UCSD-AML1 (cell line): Measurements from ENCODE around the gene PCDH9.

Experiments used
- DNase-seq: peaks from one replicate; lab custom pipeline; 2025; ENCODE audit not compliant: unreplicated experiment; lab: John Stamatoyannopoulos, UW

Gene PCDH9

DNA sequence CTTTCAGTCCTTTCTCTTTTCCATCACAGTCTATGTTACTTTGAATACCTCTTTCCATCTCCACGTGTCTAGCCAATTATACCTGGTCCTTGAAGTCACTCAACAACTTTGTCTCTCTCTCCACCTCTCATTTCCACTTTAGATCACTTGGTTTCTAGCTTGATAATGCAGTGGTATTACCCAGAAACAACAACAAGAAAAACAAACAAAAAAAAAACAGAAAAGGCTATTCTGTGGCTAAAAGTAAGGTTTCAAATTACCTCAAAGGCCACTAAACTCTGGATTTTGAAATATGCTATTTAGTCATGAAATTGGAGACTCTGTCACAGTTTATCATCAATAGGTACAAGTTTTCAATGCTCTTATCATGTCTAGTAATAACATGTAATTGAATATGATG lies 184.8 kb downstream of the PCDH9 start:
- DNase-seq: no peak

DNA sequence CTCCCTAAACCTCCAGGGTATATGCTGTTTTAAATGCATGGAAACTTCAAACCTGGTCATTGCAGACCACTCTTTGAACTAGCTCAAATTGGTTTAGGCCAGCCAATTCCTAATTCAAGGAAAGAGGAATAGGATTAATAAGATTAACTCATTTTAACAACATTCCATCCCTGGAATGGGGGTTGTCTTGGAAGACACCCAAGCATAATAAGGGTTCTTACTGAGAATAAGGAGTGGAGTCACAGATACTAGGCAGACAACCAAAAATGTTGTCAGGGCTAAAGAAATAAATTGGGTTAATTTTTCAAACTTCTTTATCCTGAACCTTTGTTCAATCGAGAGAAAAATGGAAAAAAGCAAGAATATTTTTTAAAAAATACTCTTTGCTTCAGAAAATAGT lies 186.2 kb downstream of the PCDH9 start:
- no peak for DNase-seq

DNA sequence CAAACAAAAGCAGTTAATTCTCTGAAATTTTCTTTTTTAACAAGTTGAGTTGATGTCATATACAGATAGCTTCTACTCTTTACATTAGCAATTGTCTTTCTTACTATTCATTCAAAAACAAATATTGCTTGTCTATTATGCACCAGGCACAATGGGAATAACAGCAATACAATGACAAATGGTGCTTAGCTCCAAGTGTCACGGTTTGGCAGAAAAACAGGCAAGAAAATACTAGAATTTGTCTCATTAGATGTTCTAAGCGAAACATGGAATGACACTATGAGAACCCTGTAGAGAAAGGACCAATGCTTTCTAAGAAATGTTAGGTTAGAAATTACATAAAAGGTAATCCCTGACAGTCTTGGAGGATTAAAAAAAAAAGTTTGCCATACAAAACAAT lies 187.6 kb downstream of the PCDH9 start:
- no peak for DNase-seq

DNA sequence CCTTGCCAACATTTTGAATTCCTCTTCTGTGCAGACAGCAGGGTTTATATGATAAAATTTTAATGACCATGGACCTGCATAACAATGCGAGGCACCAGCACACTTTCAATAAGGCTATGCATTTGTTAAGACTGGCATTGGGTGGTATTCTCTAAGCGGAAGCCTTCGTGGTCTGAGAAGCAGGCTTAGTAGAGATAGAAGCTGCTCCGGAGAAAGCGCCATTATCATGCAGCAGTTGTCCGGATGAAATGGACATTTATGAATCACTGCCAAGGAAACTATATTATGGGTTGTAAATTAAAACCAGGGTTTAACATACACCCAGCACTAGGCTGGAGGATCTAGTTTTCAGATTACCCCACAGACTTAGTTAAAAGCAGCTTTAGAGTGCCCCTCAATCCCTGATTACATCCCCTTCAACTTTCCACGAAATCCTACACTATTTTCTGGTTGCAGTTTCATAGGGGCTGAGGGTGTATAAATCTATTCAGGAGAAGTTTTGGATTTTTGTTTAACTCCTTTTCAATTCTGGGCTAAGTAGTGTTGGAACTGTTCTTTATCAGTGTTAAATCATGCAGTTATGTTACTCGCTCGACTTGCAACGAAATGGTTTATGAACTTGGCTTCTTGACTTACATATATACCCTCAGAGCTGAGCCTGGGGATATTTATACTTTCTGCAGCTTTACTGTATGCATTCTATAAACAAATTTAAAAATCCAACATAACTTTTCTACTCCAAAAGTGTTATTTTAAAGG lies 193.3 kb downstream of the PCDH9 start:
- DNase-seq: no peak

DNA sequence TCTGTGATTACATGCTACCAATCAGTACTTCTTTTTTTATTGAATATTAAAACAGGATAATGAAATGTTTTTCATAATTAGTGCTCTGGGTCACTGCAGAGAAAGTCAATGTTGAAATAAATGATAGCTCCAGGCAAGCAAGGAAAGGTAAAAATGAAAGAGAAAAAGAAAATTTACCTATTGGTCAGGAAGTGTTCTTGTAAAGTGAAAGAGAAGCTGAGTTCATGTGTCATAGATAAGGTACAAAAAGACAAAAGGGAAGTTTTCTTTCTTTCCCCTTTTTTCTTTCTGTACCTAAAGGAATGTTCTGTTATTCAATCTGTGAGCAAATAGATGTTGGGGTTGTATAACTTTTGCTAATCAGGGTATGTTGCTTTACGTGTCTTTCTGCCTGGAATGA lies 197.0 kb downstream of the PCDH9 start:
- no peak for DNase-seq

DNA sequence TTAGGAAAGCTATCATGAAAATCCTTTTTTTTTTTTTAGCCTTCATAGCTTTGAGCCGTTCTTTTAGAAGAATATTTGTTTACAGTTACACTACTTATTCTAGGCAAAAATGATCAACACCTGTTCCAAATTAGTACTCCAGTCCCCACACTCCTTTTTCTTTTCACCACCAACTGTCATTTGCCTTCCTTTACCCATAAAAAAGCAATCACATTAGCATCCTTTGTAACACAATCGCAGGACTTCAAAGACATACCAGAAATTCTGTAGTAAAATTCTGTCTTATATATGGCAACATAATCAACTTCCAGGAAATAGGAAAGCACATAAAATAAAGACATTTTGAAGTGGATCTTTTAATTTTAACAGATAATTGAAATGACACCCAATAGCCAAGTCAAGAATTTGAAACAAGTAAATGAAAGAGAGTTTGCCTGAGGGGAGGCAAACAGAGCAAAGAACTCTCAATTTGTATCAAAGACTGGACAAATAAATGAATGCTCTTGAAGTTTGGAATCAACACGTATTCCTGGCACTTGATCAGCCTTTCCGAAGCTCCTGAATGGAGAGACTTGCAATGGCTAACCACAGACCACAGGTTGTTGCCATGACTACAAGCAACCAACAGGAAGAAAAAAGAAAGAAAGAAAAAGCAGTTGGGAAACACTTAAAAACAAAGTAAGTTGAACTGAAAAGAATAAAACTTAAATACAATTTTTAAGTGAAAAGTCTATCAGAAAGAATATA lies 206.8 kb downstream of the PCDH9 start:
- DNase-seq: no peak

DNA sequence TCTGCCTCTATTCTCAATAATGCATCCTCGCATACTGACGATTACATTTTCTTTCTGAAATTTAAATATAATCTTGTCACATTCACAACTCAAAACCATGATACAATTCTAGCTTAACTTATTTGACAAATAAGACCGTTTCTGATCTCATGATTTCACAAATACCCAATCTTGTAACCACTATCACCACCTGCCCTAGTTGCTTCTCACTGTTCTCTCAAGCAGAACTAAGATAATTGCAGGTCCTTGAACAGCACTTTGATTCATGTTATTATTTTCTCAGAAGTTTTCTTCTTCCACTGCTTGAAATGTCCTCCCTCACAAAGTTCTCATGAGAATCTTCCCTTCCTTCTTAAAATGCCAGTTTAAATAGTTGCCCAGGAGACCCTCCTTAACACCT lies 211.4 kb downstream of the PCDH9 start:
- DNase-seq: no peak

DNA sequence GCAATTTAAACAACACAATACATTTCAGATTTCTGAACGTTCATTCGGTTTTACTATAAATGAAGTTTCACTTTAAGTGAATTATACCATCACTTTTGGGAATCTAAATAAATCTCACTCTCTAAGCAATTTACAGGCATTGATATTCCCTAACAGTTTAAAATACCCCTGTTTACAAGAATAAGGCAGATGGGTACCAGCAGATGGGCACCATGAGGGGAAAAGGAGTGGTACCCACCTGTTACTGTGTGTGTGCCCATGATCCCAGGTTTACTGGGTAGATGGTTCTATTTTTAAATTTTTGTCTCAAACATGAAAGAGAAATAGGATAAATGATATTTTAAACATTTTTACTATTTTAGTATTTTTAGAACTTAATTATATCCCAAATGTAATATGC lies 212.9 kb downstream of the PCDH9 start:
- no peak for DNase-seq

DNA sequence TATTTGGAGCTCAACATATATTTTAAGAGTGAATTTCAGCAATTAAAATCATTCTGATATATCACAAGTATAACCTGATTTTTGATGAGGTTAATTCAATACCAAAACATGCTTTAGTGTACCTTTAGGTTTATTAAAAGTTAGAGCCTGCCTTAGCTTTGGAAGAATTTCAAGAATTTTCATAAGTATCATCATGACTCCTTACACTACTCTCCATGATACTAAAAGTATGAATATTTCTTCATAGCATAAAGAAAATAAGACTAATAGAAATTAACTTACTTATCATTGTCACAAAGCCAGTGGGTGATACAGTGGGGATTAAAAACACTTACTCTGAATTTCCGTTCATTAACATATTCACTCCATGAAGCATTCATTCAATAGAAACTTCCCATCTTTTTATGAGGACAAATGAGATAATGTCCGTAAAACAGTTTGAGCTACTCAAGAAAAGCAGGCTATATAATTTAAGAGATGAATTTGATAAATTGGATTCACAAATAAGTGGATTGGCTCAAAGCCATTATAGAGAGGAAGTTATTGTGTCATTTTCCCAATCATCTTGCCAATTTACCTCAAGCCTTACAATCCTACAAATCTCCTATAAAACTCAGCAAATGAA lies 214.0 kb downstream of the PCDH9 start:
- no peak for DNase-seq

DNA sequence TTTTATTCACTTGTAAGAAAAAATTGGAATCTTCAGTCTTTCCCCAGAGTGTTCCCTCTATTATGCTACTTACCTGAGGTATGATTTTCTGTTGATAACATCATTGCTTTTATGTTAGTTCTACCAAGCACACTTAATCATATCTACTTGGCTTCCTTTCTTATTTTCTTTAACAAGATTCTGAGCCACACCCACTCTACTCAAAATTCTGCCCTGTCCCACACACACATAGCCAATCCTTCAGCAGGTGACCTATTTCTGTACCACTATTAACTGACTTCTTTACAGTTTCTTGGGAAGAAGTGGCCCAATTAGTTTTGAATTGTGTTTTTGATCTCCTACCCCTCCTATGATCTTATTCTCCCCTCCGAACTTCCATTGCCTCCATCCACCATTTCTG lies 215.7 kb downstream of the PCDH9 start:
- no peak for DNase-seq

DNA sequence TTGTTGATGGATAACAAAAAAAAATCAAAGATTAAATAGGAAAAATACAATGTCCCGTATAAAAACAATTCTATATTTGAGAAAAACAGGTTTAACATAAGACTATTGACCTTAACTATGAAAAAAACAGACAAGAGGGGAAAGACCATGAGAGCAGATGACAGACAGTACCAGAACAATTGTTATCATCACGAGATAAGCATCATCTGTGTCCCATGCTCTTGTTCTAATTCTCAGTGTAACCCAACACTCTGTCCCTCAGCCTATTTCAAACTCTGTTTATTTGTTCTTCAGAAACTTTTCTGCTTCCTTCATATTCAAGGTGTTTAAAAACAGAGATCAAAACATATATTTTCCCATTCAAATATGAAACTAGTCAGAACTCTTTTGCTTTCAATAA lies 216.4 kb downstream of the PCDH9 start:
- no peak for DNase-seq

DNA sequence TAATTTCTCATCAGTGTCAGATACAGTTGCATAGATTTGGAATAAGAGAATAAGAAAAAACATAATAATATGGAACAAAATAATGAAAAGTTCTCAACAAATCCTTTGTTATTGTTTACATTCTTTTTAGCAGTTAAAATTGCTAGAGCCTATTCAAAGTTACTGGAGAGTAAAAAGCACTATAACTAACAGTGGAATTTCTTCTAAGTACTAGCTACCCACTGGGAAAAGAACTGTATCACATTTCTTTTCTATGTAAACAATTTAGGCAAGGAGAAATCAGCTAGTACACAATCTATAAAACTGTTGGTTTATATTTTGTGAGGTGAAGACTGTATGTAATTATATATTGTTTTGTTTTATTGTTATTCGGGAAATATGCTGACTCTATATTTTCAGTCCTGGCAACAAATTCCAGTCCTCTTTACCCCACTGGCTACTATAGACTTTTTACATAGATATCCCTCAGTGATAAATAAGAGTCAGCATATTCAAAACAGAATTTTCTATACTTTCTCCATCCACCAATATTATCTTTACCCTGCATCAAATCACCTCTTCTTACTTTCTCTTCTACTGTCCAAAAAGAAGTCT lies 222.0 kb downstream of the PCDH9 start:
- DNase-seq: no peak

DNA sequence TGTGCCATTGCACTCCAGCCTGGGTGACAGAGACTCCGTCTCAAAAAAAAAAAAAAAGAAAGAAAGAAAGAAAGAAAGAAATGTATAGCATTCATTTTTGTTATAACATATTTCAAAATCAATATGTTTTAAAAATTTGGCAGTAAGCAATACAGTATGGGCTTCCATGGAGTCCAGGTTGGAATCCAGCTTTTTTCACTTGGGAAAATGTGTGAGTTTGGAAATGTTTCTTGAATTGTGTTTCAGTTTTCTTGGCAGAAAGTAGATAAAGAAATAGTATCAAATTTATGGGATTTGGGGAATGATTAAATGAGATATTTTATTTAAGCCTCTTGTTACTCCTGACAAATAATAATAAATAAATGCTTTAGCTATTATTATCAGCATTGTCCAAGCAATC lies 225.6 kb downstream of the PCDH9 start:
- no peak for DNase-seq

DNA sequence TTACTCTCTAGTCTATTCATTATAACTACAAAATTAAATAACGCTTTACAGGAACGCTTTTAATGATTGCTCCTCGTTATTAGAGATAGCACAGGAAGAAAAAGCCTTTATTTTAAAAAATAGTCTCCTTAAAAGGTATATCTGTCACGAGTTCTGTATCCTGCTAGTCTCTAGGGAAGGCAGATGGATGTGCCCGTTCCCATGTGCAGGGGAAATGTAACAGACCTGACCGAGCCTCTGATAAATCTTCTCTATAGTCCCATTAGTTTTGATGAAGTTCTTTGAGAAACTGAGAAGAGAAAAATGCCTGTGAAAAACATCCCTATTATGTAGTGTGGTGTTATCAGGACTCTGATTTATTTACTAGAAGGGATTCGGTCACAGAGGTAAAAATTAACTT lies 226.4 kb downstream of the PCDH9 start:
- no peak for DNase-seq

DNA sequence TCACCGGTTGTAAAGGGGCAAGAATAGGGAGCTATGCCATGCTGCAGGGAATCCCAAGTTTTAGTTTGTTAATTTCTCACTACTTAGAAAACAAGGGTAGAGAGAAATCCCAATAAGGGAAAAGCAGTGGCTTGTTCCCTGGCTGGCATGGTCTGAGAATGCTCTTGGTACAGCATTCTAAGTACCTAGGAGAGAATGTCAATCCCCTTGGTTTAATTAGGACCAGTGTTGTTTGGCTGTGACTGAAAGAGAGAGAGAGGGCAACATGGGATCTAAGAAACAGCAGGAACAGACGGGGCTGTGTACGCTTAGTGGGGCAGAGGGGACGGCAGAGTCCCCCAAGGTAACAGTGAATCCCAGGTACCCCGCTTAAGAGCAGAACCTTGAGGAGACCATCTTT lies 228.8 kb downstream of the PCDH9 start:
- DNase-seq: no peak

DNA sequence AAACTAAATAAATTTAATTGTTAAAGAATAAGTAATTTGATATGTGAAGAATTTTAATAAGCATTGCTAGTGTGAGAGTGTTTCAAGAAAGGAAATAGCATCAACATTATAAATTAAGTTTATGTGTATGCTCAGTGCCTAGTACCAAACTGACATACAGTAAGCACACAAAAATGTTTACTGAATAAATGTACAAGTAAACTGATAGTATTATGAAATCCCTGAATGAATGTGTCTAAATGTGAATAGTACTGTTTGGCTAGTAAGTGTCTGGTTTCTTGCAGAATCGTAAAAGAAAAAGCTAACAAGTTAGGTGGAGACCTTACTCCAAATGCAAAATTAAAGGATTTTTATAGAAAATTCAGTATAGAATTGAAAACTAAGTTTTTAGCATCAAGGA lies 233.6 kb downstream of the PCDH9 start:
- DNase-seq: no peak

DNA sequence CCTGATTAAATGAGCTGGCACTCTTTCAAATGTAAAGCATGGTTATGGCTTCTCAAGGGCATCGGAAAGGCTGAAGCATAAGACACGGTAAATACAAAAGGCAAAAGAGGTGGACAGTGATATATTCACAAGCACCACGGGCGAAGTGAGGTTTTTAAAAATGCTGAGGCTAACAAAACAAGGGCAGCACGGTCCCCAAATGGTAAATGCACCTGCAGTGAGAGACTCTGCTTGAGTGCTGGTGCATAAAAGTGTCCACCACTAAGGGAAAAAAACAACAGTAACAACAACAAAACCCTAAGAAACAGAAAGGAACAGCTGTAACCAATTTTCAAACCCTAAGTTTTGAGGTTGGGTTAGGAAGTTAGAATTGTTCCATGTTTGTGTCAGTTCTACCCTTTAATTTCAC lies 234.9 kb downstream of the PCDH9 start:
- DNase-seq: no peak

DNA sequence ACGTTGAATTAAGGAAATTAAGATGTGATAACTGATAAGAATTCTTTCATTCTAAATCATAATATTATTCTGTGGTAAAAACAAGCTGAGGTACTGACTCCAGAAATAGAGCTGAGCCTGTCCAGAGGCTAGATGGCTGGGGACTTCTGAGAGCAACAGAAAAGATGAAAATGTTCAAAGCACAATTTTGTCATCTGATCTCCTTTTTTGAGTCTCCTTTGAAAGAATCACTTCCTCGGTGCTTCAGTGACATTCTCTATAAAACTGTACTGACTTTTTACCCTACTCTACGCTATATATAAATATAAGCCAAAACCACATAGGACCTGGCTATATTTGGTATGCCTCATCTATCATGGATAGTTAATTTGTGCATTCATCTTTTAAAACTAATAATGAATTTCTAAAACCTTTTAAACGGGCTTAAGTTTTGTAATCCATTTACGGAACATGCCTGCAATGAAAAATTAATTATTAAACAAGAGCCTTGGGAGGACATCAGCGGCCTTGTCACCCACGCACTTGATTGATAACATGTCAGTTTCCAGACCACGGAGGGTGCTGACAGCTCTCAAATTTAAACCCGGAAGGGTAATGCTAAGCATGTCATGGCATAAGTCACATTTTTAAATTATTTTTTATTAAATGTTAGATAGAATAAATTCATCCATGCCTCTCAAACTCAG lies 235.5 kb downstream of the PCDH9 start:
- no peak for DNase-seq

DNA sequence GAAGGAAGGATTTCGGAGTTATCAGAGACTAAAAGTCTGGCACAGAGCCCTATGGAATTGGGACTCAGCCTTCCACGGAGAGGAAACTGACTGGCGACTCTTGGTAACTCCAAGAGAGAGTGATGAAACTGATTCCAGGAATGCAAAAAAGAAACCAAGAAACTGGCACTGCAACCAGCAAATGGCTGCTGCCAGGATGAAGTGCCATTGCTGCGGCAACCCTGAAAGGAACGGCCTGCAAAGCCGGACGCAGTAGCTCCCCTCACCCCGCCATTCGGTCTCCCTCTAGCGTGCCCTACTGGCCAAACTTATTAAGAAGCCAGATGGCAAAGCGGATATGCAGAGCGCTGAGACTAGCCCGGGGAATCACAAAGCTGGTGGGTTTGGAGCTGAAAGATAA lies 236.0 kb downstream of the PCDH9 start:
- DNase-seq: no peak

DNA sequence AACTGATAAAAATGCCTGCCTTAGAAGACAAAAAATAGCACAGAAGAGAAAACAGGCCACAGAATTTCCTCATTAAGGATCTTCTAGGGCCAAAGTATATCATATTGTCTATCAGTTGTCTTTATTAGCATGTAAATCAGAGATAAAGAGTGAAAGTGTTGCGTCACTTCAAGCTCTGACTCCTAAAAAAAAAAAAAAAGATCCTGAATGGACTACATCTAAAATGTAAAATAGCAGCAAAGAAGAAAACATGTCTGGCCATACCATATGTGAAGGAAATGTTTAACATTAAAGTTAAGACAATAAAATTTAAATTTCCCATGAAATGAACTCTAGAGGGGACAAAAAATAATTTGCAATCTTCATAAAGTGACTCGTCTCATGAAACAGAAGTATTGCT lies 237.4 kb downstream of the PCDH9 start:
- no peak for DNase-seq

DNA sequence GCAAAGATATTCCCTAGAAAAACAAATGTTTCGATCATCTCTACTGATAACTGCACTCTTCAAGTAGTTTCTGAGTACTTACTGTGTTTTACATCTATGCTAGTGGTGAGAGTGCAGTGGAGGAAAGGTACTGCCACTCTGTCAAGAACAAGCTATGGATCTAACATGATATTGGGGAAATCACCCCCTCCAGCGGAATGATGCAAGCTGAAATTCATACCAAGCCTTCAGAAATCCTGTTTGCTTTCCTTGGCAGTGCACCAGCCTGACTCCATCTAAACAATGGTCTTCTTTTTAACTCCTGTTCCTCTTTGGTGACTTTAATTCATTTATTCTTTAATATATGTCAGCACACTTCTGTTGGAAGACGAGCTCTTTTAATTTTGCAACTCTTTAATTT lies 238.0 kb downstream of the PCDH9 start:
- DNase-seq: no peak
